Endothelial cell of umbilical vein (primary cell): ENCODE data around the gene COL6A3.

ENCODE experiments used
- CTCF ChIP-seq, 2 donors: IDR thresholded peaks; 1 replicate in 1 of 2; 2 replicates in 1 of 2; pipeline ENCODE4 v1.5.1; 2011; ENCODE audit warnings: low read length in 2 of 2, mild to moderate bottlenecking in 2 of 2, moderate library complexity in 2 of 2, control low read depth in 1 of 2, inconsistent platforms in 1 of 2, low read depth in 1 of 2; ENCODE audit not compliant: insufficient read depth in 1 of 2; ENCODE audit errors: extremely low read depth in 1 of 2
- EZH2 ChIP-seq: IDR thresholded peaks from 2 replicates; pipeline ENCODE4 v1.6.1; 2012; ENCODE audit warnings: borderline replicate concordance, low read depth, mild to moderate bottlenecking, moderate library complexity, low read length, inconsistent platforms; ENCODE audit not compliant: severe bottlenecking
- POLR2A ChIP-seq: IDR thresholded peaks from 2 replicates; pipeline ENCODE4 v1.6.1; 2012; ENCODE audit warnings: low read depth, mild to moderate bottlenecking, control low read depth, low read length
- POLR2AphosphoS5 ChIP-seq: IDR thresholded peaks from 2 replicates; pipeline ENCODE4 v1.6.1; 2012; ENCODE audit warnings: low read depth, mild to moderate bottlenecking, control low read depth, low read length, moderate library complexity; ENCODE audit not compliant: insufficient read depth
- TF ChIP-seq, protein P1 (sequence below): IDR thresholded peaks from 2 replicates; pipeline ENCODE4 v1.6.1; 2011; ENCODE audit not compliant: insufficient read depth, insufficient read length

GRCh38 chr2:237290261-237290660, 123.7 kb downstream of the COL6A3 start:
- TF ChIP-seq CTCF (IDR thresholded peaks at IDR 0.05; ENCODE audit: extremely low read depth in 1 of 2, insufficient read depth in 1 of 2, low read depth in 1 of 2, low read length in 2 of 2) (no peak), POLR2A (no peak), POLR2AphosphoS5 (no peak), EZH2 (no peak)
- TF ChIP-seq, protein P1, sequence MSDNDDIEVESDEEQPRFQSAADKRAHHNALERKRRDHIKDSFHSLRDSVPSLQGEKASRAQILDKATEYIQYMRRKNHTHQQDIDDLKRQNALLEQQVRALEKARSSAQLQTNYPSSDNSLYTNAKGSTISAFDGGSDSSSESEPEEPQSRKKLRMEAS: no peak
